Endothelial cell of umbilical vein (primary cell): Measurements from ENCODE around the gene TTC3. TPM values are rescaled to one million over a fixed set of nuclear protein-coding genes. Genes with fewer than 3 reads are reported as not detected.
A peak's percentile ranks its signal among the peaks of the same experiment; 100 is the strongest.

Source experiments
- BruUV-seq: library from RNA; stranded (reverse); fragments of 400-500 nt; replicated peaks from 2 replicates; lab custom pipeline; 2021; lab: Mats Ljungman, UMichigan
- CTCF ChIA-PET: fragments of 300-600, 350-600 bp; sonication (Branson Sonifier 250); formaldehyde crosslinking; loops from one replicate; lab custom pipeline; 2021; ENCODE audit warnings: antibody characterized with exemption, inconsistent platforms; lab: Charles Lee
- POLR2A ChIA-PET: fragments of 300-600, 350-600 bp; sonication (Branson Sonifier 250); formaldehyde crosslinking; loops from one replicate; lab custom pipeline; 2021; ENCODE audit warnings: antibody characterized with exemption, inconsistent platforms; lab: Charles Lee
- DNase-seq: peaks from one replicate; pipeline ENCODE4 v3.0.0-alpha.2; 2011; ENCODE audit warnings: low read depth, low spot score
- FAIRE-seq: peaks from 2 replicates; lab custom pipeline; 2011; peaks lifted over from hg19 to GRCh38; lab: Jason Lieb, UNC
- H2AFZ ChIP-seq: 2 replicates; pipeline ENCODE4 v1.6.0; 2012; ENCODE audit warnings: low read depth, low read length, control low read depth, inconsistent platforms
- H3K27ac ChIP-seq: 2 replicates; pipeline ENCODE4 v1.5.1; 2011; ENCODE audit warnings: low read depth, mild to moderate bottlenecking, control low read depth, low read length, moderate library complexity; ENCODE audit not compliant: insufficient read depth
- H3K27me3 ChIP-seq, 2 experiments: 2 replicates each; pipeline versions ENCODE4 v1.6.0 to v1.6.1; 2011; ENCODE audit warnings: low read length in 2 of 2, mixed read lengths in 1 of 2; ENCODE audit not compliant: control insufficient read depth in 2 of 2, insufficient read depth in 2 of 2
- H3K36me3 ChIP-seq, 2 experiments: 2 replicates in 1 of 2; 3 replicates in 1 of 2; pipeline ENCODE4 v1.5.1; 2011; ENCODE audit warnings: low read length in 2 of 2, mild to moderate bottlenecking in 1 of 2, moderate library complexity in 1 of 2; ENCODE audit not compliant: control insufficient read depth in 2 of 2, insufficient read depth in 2 of 2; ENCODE audit errors: extremely low read depth in 1 of 2
- H3K4me1 ChIP-seq: 3 replicates; pipeline ENCODE4 v1.5.1; 2011; ENCODE audit warnings: mild to moderate bottlenecking, low read length; ENCODE audit not compliant: control insufficient read depth, insufficient read depth; ENCODE audit errors: extremely low read depth
- H3K4me2 ChIP-seq: 2 replicates; pipeline ENCODE4 v1.6.1; 2011; ENCODE audit warnings: low read length, control low read depth, mixed read lengths; ENCODE audit not compliant: insufficient read depth
- H3K4me3 ChIP-seq, 3 experiments: fragments of 200-600 bp in 1 of 3; sonication (generic), shearing (Covaris generic) in 1 of 3; replicated peaks in 1 of 3; 2 replicates each; pipeline ENCODE4 v1.5.1; 2011 to 2016; ENCODE audit warnings: control low read depth in 3 of 3, low read length in 3 of 3, mild to moderate bottlenecking in 2 of 3, inconsistent platforms in 1 of 3, low read depth in 1 of 3, moderate library complexity in 1 of 3; ENCODE audit not compliant: insufficient read depth in 1 of 3
- H3K79me2 ChIP-seq: 2 replicates; pipeline ENCODE4 v1.6.0; 2012; ENCODE audit warnings: low read length, inconsistent platforms; ENCODE audit not compliant: control insufficient read depth, insufficient read depth
- H3K9ac ChIP-seq: replicated peaks from 2 replicates; pipeline ENCODE3; 2011; ENCODE audit warnings: low read length, control low read depth; ENCODE audit not compliant: insufficient read depth; ENCODE audit errors: extremely low read depth
- H3K9me1 ChIP-seq: replicated peaks from 3 replicates; pipeline ENCODE4 v1.6.0; 2011; ENCODE audit warnings: mild to moderate bottlenecking, low read length; ENCODE audit not compliant: control insufficient read depth, insufficient read depth; ENCODE audit errors: extremely low read depth
- H3K9me3 ChIP-seq: replicated peaks from 2 replicates; pipeline ENCODE4 v1.5.1; 2012; ENCODE audit warnings: low read length, inconsistent platforms; ENCODE audit not compliant: control insufficient read depth, insufficient read depth
- H4K20me1 ChIP-seq: replicated peaks from 2 replicates; pipeline ENCODE3; 2011; ENCODE audit warnings: mild to moderate bottlenecking, low read length; ENCODE audit not compliant: control insufficient read depth, insufficient read depth; ENCODE audit errors: extremely low read depth
- CTCF ChIP-seq, 2 donors: IDR thresholded peaks; 1 replicate in 1 of 2; 2 replicates in 1 of 2; pipeline ENCODE4 v1.5.1; 2011; ENCODE audit warnings: low read length in 2 of 2, mild to moderate bottlenecking in 2 of 2, moderate library complexity in 2 of 2, control low read depth in 1 of 2, inconsistent platforms in 1 of 2, low read depth in 1 of 2; ENCODE audit not compliant: insufficient read depth in 1 of 2; ENCODE audit errors: extremely low read depth in 1 of 2
- EZH2 ChIP-seq: IDR thresholded peaks from 2 replicates; pipeline ENCODE4 v1.6.1; 2012; ENCODE audit warnings: borderline replicate concordance, low read depth, mild to moderate bottlenecking, moderate library complexity, low read length, inconsistent platforms; ENCODE audit not compliant: severe bottlenecking
- FOS ChIP-seq: IDR thresholded peaks from 2 replicates; pipeline ENCODE4 v1.6.1; 2011; ENCODE audit warnings: mild to moderate bottlenecking, low read length, moderate library complexity, borderline replicate concordance; ENCODE audit not compliant: insufficient read depth
- GATA2 ChIP-seq: IDR thresholded peaks from 2 replicates; pipeline ENCODE4 v1.7.0; 2011; ENCODE audit warnings: low read depth, mild to moderate bottlenecking, moderate library complexity, mixed read lengths, low read length; ENCODE audit not compliant: insufficient read length, insufficient read depth
- JUN ChIP-seq: IDR thresholded peaks from 2 replicates; pipeline ENCODE4 v1.6.1; 2011; ENCODE audit warnings: borderline replicate concordance, low read depth; ENCODE audit not compliant: insufficient read length, insufficient read depth
- MAX ChIP-seq: IDR thresholded peaks from 2 replicates; pipeline ENCODE4 v1.6.1; 2011; ENCODE audit not compliant: insufficient read depth, insufficient read length
- MYC ChIP-seq: IDR thresholded peaks from one replicate; pipeline ENCODE4 v1.6.1; 2011; ENCODE audit warnings: mild to moderate bottlenecking, low read depth, low read length
- POLR2A ChIP-seq: IDR thresholded peaks from 2 replicates; pipeline ENCODE4 v1.6.1; 2012; ENCODE audit warnings: low read depth, mild to moderate bottlenecking, control low read depth, low read length
- POLR2AphosphoS5 ChIP-seq: IDR thresholded peaks from 2 replicates; pipeline ENCODE4 v1.6.1; 2012; ENCODE audit warnings: low read depth, mild to moderate bottlenecking, control low read depth, low read length, moderate library complexity; ENCODE audit not compliant: insufficient read depth
- dilution Hi-C: fragments of 300-500 bp; cut with MboI; formaldehyde crosslinking; loops from one replicate; pipeline ENCODE4 v1.15.0; 2019; ENCODE audit warnings: low sequenced_read_pairs; ENCODE audit not compliant: extremely low pct_ligation_motif_present
- intact Hi-C: fragments of 100-400 bp; cut with micrococcal nuclease; formaldehyde crosslinking; loops from one replicate; pipeline ENCODE4 v1.10.0; 2022
- polyA plus RNA-seq, 4 experiments: library from polyadenylated mRNA; depleted of rRNA in 3 of 4; stranded (reverse) in 3 of 4; unstranded in 1 of 4; fragments of >200 nt; gene quantifications; 2 replicates each; pipeline versions ENCODE4 v1.2.1 to v1.2.3, GENCODE V29; 2011 to 2012; ENCODE audit warnings: missing spikeins in 1 of 4
- total RNA-seq: library from RNA; stranded (reverse); gene quantifications from 2 replicates; pipeline ENCODE4 v1.2.3, GENCODE V29; 2021

Gene TTC3
- total and polyA plus RNA-seq, 2 donors (not counting 3 experiments of a cell fraction or from before 2014, with no cell fraction given), result 26.2 to 113 TPM

GRCh38 chr21:37153935-37154350, 80.9 kb downstream of the TTC3 start:
- H3K4me3 ChIP-seq, result no peak overlapping the region
- peak overlapping the region; percentile 1 for H3K9ac ChIP-seq
- no TSS peak for BruUV-seq
- H3K9me1 ChIP-seq, result no peaks in the 10 kb centered on the region
- intact Hi-C loops (loop anchor here (5.0 kb wide), 1 partner anchor 177 kb away; no protein-coding TSS in a partner anchor), dilution Hi-C loops (no loop called here)
- H2AFZ ChIP-seq, result no peak overlapping the region
- POLR2A ChIA-PET, result no interaction called here
- no peaks in the 10 kb centered on the region for H4K20me1 ChIP-seq
- H3K36me3 ChIP-seq, result peaks cover 3 to 10% of the 10 kb centered on the region in 2 experiments
- CTCF ChIA-PET, result interaction anchor here (1.8 to 1.9 kb wide), 2 partner anchors 10 to 177 kb away, joined by 6 to 8 read pairs; no protein-coding TSS in a partner anchor
- no peaks in the 10 kb centered on the region for H3K79me2 ChIP-seq
- peak overlapping the region; percentile 66 for H3K27ac ChIP-seq
- peak; percentile 29 for DNase-seq
- no peak for FAIRE-seq
- no peak for TF ChIP-seq CTCF (IDR thresholded peaks at IDR 0.05; ENCODE audit: extremely low read depth in 1 of 2, insufficient read depth in 1 of 2, low read depth in 1 of 2, low read length in 2 of 2)
- TF ChIP-seq MAX, result no peak
- TF ChIP-seq EZH2, result no peak
- no peak for TF ChIP-seq POLR2A
- TF ChIP-seq GATA2, result no peak
- no peak for TF ChIP-seq JUN
- TF ChIP-seq FOS, result no peak
- TF ChIP-seq MYC, result no peak
- no peak for TF ChIP-seq POLR2AphosphoS5
- no peaks in the 10 kb centered on the region for H3K9me3 ChIP-seq
- peaks cover 27% of the 10 kb centered on the region for H3K4me1 ChIP-seq
- H3K27me3 ChIP-seq, result no peaks in the 10 kb centered on the region
- peak overlapping the region; percentile 84 for H3K4me2 ChIP-seq
